Suprapubic skin (tissue), 4 donors: ENCODE measurements around the gene GRB10. TPM values are rescaled to one million over a fixed set of nuclear protein-coding genes. Genes with fewer than 3 reads are reported as not detected.

Source experiments
- DNase-seq, 2 donors: peaks; one replicate each; pipeline ENCODE4 v3.0.0-alpha.2; 2019; ENCODE audit warnings: low spot score in 2 of 2
- H3K27ac ChIP-seq: fragments of 200-600 bp; sonication (generic); one replicate; pipeline ENCODE4 v1.5.1; 2019
- H3K27me3 ChIP-seq: fragments of 200-600 bp; sonication (generic); one replicate; pipeline ENCODE4 v1.5.1; 2019
- H3K36me3 ChIP-seq: fragments of 200-600 bp; sonication (generic); one replicate; pipeline ENCODE4 v1.5.1; 2019
- H3K4me1 ChIP-seq: fragments of 200-600 bp; sonication (generic); one replicate; pipeline ENCODE4 v1.5.1; 2019
- H3K4me3 ChIP-seq: fragments of 200-600 bp; sonication (generic); one replicate; pipeline ENCODE4 v1.5.1; 2019; ENCODE audit warnings: mild to moderate bottlenecking
- H3K9me3 ChIP-seq: fragments of 200-600 bp; sonication (generic); one replicate; pipeline ENCODE4 v1.5.1; 2019
- CTCF ChIP-seq, 2 donors: fragments of 200-600 bp in 1 of 2; fragments of 450-650 bp in 1 of 2; sonication (generic) in 1 of 2; IDR thresholded peaks; one replicate each; pipeline ENCODE4 v1.5.1; 2016 to 2019; ENCODE audit warnings: antibody characterized with exemption in 2 of 2, mild to moderate bottlenecking in 1 of 2, moderate library complexity in 1 of 2
- EP300 ChIP-seq: sonication (generic); formaldehyde crosslinking; IDR thresholded peaks from one replicate; pipeline ENCODE4 v1.6.1; 2017; ENCODE audit warnings: antibody characterized with exemption
- POLR2A ChIP-seq, 2 donors: fragments of 450-650 bp; IDR thresholded peaks; one replicate each; pipeline ENCODE4 v1.6.1; 2017; ENCODE audit warnings: antibody characterized with exemption in 2 of 2, mild to moderate bottlenecking in 2 of 2, moderate library complexity in 2 of 2
- POLR2AphosphoS5 ChIP-seq, 3 donors: sonication (generic); formaldehyde crosslinking; IDR thresholded peaks; one replicate each; pipeline ENCODE4 v1.6.1; 2017; ENCODE audit warnings: antibody characterized with exemption in 3 of 3
- WGBS: methylation state at CpG from one replicate; pipeline ENCODE4 v1.1.5; 2018; 5-methylcytosine and 5-hydroxymethylcytosine counted together
- total RNA-seq, 4 donors: library from RNA; depleted of rRNA; stranded (reverse); fragments of >200 nt; gene quantifications; one replicate each; pipeline ENCODE4 v1.1.0, GENCODE V29; 2016

The GRB10 gene
- total RNA-seq, 4 donors from 2014 or later = 7.8 to 56.2 (median 11.5) TPM

GRCh38 chr7:50785346-50785745 lies 2.6 kb upstream of the GRB10 start:
- H3K4me1 ChIP-seq = peaks cover 4% of the 10 kb centered on the region
- peak in 1 of 2 donors; percentile 69 for DNase-seq
- no peak overlapping the region for H3K27ac ChIP-seq
- H3K36me3 ChIP-seq = no peaks in the 10 kb centered on the region
- peaks cover 3% of the 10 kb centered on the region for H3K27me3 ChIP-seq
- H3K4me3 ChIP-seq = no peak overlapping the region
- H3K9me3 ChIP-seq = peaks cover 6% of the 10 kb centered on the region
- no peak for TF ChIP-seq POLR2A (IDR thresholded peaks at IDR 0.05)
- 96% methylated on average over 4 of the region's 6 CpGs for WGBS

GRCh38 chr7:50783801-50784507 lies 1.3 kb upstream of the GRB10 start:
- peak in 1 of 2 donors; percentile 49 for DNase-seq
- H3K9me3 ChIP-seq = peaks cover 6% of the 10 kb centered on the region
- 89% methylated on average over 12 of the region's 12 CpGs for WGBS
- no peak for TF ChIP-seq CTCF (IDR thresholded peaks at IDR 0.05)
- no peak for TF ChIP-seq POLR2A (IDR thresholded peaks at IDR 0.05)
- peaks cover 3% of the 10 kb centered on the region for H3K27me3 ChIP-seq
- peaks cover 4% of the 10 kb centered on the region for H3K4me1 ChIP-seq
- no peak overlapping the region for H3K4me3 ChIP-seq
- no peak overlapping the region for H3K27ac ChIP-seq
- no peaks in the 10 kb centered on the region for H3K36me3 ChIP-seq

GRCh38 chr7:50783303-50783702 lies 607 bp upstream of the GRB10 start:
- no peak for DNase-seq
- Histone ChIP-seq H3K4me3 (peak overlapping the region; percentile 53), H3K27me3 (peaks cover 3% of the 10 kb centered on the region), H3K9me3 (peaks cover 2% of the 10 kb centered on the region), H3K27ac (no peak overlapping the region), H3K4me1 (peaks cover 4% of the 10 kb centered on the region), H3K36me3 (no peaks in the 10 kb centered on the region)
- WGBS = 75% methylated on average over 7 of the region's 7 CpGs
- no peak for TF ChIP-seq EP300
- TF ChIP-seq POLR2AphosphoS5 (IDR thresholded peaks at IDR 0.05) = no peak
- TF ChIP-seq POLR2A (IDR thresholded peaks at IDR 0.05) = no peak
- TF ChIP-seq CTCF (IDR thresholded peaks at IDR 0.05) = no peak

GRCh38 chr7:50781381-50782293 lies 1.1 kb downstream of the GRB10 start:
- H3K4me3 ChIP-seq = peak overlapping the region; percentile 53

GRCh38 chr7:50780436-50780835 lies 2.3 kb downstream of the GRB10 start:
- H3K4me3 ChIP-seq = no peak overlapping the region
- no peaks in the 10 kb centered on the region for H3K9me3 ChIP-seq
- DNase-seq = no peak
- TF ChIP-seq POLR2AphosphoS5 (IDR thresholded peaks at IDR 0.05) = no peak
- no peak for TF ChIP-seq CTCF (IDR thresholded peaks at IDR 0.05)
- TF ChIP-seq EP300 = no peak
- no peak for TF ChIP-seq POLR2A (IDR thresholded peaks at IDR 0.05)
- H3K4me1 ChIP-seq = peaks cover 4% of the 10 kb centered on the region
- 96% methylated on average over 3 of the region's 3 CpGs for WGBS
- H3K27me3 ChIP-seq = peaks cover 3% of the 10 kb centered on the region
- H3K36me3 ChIP-seq = no peaks in the 10 kb centered on the region
- H3K27ac ChIP-seq = no peak overlapping the region

More at GRCh38 chr7:50781381-50782293, 1.1 kb downstream of the GRB10 start:
- 57% methylated on average over 47 of the region's 49 CpGs for WGBS
- Histone ChIP-seq H3K9me3 (no peaks in the 10 kb centered on the region), H3K36me3 (no peaks in the 10 kb centered on the region), H3K27me3 (peaks cover 3% of the 10 kb centered on the region), H3K27ac (no peak overlapping the region), H3K4me1 (peaks cover 4% of the 10 kb centered on the region)
- no peak for TF ChIP-seq POLR2A (IDR thresholded peaks at IDR 0.05)
- TF ChIP-seq POLR2AphosphoS5 (IDR thresholded peaks at IDR 0.05) = no peak
- TF ChIP-seq EP300 = no peak
- no peak for TF ChIP-seq CTCF (IDR thresholded peaks at IDR 0.05)
- no peak for DNase-seq
